ENCODE measurements around the gene FEN1.

The FEN1 gene

DNA sequence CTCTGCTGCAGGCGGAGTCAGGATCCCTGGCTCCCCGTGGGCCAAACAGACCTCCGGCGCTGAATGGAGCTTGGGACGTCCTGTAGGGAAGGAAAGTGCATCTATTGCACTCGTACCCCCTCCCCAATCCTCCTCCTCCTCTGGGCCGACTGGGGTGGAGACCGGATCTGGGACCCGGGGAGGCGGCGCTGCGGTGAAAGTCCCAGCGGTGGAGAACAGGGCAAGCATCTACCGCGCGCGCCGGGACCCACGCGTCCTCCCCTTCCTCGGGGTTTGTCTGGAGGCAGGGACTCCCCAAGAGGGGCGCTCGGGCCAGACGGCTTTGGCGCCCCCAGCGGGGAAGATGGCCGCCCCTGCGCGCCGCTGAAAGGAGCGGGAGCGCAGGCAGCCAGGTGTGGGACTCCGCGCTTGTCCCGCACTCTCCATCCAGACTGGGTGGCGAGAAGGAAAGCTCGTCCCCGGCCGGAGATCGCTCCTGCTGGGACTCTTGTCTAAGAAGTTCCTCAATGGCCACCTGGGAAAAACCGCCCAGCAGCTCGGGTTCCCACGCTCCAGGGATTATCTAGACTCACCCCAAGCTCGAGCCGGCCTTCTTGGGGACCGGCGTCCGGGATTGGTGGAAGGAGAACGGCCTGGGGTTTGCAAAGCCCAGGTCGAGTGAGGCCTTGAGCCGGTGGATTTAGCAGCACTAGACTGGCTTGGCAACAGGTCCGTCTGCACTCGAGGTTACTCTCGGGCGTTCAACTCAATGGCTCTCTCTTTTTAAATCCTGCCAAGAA is 36.1 kb downstream of the FEN1 start:
- peak; percentile 31 for DNase-seq (ENCODE audit: extremely low spot score)
- ChIA-PET CTCF (interaction anchor here (1.0 kb wide), 1 partner anchor 11 kb away, joined by 3 read pairs; no protein-coding TSS in a partner anchor), POLR2A (interaction anchor here (1.1 to 2.1 kb wide), 3 partner anchors 11 to 37 kb away, joined by 5 to 7 read pairs (median 6); no protein-coding TSS in a partner anchor)
- TF ChIP-seq ARNT (IDR thresholded peaks at IDR 0.05) (no peak), NFRKB (IDR thresholded peaks at IDR 0.05) (no peak), FOXM1 (IDR thresholded peaks at IDR 0.05; ENCODE audit: borderline replicate concordance) (no peak), CTBP1 (IDR thresholded peaks at IDR 0.05; ENCODE audit: borderline replicate concordance) (no peak), HDGF (IDR thresholded peaks at IDR 0.05; ENCODE audit: borderline replicate concordance) (no peak), TARDBP (IDR thresholded peaks at IDR 0.05) (no peak), ZNF384 (IDR thresholded peaks at IDR 0.05) (no peak), LEF1 (IDR thresholded peaks at IDR 0.05; ENCODE audit: borderline replicate concordance) (no peak), ELF4 (IDR thresholded peaks at IDR 0.05) (no peak), FOXK2 (IDR thresholded peaks at IDR 0.05) (no peak), L3MBTL2 (conservative IDR thresholded peaks at IDR 0.05) (no peak), BHLHE40 (IDR thresholded peaks at IDR 0.05; ENCODE audit: borderline replicate concordance) (no peak)
- TF ChIP-seq, protein P1, sequence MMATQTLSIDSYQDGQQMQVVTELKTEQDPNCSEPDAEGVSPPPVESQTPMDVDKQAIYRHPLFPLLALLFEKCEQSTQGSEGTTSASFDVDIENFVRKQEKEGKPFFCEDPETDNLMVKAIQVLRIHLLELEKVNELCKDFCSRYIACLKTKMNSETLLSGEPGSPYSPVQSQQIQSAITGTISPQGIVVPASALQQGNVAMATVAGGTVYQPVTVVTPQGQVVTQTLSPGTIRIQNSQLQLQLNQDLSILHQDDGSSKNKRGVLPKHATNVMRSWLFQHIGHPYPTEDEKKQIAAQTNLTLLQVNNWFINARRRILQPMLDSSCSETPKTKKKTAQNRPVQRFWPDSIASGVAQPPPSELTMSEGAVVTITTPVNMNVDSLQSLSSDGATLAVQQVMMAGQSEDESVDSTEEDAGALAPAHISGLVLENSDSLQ (IDR thresholded peaks at IDR 0.05): no peak

DNA sequence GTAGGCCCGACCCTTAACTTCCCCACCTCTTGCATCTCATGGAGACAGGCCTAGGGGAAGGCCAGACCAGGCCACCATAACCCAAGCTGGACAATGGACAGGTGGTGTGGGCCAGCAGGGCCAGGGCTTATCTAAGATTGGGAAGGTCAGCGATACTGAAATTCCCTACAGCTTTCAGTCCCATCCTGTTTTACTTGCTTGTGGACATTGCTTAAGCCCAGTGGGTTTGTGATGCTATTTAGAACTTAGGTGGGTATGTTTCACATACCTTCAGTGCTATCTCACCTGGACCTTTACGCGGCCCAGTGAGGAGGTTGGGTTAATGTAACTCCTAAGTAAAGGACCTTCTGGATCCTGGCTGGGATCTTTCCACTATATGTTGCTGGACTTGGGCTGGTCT is 37.1 kb downstream of the FEN1 start:
- no peak for DNase-seq (ENCODE audit: extremely low spot score)
- no peak for TF ChIP-seq HDGF (IDR thresholded peaks at IDR 0.05; ENCODE audit: borderline replicate concordance)
- TF ChIP-seq CTBP1 (IDR thresholded peaks at IDR 0.05; ENCODE audit: borderline replicate concordance): no peak
- ChIA-PET CTCF (no interaction called here), POLR2A (no interaction called here)

DNA sequence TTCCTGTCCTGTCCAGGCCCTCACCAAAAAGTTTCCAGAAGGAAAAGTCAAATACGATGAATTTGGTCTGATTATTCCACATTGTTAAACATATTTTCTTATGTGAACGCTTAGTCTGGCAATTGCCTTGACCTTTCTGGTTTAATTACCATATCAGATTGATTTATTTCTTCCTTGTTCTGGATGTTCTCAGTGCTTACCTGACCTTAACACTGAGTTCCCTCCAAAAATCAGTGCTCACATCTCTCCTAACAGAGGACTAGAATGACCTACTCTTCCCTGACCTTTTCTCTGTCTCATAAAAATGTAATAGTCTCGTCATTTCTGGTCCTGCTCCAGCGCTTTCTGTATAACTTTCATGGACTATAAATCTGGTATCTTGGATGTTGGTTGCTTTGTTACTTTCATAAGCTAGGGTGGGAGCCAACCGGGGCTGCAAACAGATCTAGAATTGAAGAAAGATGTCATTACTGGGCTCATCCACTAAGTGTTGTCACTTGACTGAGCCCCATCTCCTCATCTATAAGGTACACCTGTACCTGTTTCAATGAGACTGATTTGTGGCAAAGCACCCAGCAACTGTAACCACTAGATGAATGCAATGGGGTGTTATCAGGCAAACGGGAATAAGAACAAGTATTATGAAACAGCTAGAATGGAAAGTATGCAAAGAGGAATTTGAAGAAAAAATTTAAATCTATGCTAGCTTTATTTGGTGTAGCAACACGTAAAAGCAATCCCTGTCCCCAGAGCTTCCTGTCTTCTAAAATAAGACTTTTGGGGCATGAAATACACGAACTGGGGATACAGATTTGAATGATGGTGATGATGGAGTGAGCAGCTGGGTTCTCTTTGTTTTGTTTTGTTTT is 37.8 kb downstream of the FEN1 start:
- ChIA-PET CTCF (no interaction called here), POLR2A (no interaction called here)
- TF ChIP-seq BHLHE40 (IDR thresholded peaks at IDR 0.05; ENCODE audit: borderline replicate concordance) (no peak), ELF4 (IDR thresholded peaks at IDR 0.05) (no peak), FOXM1 (IDR thresholded peaks at IDR 0.05; ENCODE audit: borderline replicate concordance) (no peak), FOXA1 (IDR thresholded peaks at IDR 0.05) (no peak), CTBP1 (IDR thresholded peaks at IDR 0.05; ENCODE audit: borderline replicate concordance) (no peak), NFRKB (IDR thresholded peaks at IDR 0.05) (no peak), TARDBP (IDR thresholded peaks at IDR 0.05) (no peak), LEF1 (IDR thresholded peaks at IDR 0.05; ENCODE audit: borderline replicate concordance) (no peak), HDGF (IDR thresholded peaks at IDR 0.05; ENCODE audit: borderline replicate concordance) (no peak), SUZ12 (IDR thresholded peaks at IDR 0.05) (no peak), ZNF384 (IDR thresholded peaks at IDR 0.05) (no peak), ARNT (IDR thresholded peaks at IDR 0.05) (no peak), FOXK2 (IDR thresholded peaks at IDR 0.05) (no peak), L3MBTL2 (conservative IDR thresholded peaks at IDR 0.05) (no peak), SP1 (IDR thresholded peaks at IDR 0.05) (no peak)
- TF ChIP-seq, protein P1 (IDR thresholded peaks at IDR 0.05): no peak
- no peak for DNase-seq (ENCODE audit: extremely low spot score)

DNA sequence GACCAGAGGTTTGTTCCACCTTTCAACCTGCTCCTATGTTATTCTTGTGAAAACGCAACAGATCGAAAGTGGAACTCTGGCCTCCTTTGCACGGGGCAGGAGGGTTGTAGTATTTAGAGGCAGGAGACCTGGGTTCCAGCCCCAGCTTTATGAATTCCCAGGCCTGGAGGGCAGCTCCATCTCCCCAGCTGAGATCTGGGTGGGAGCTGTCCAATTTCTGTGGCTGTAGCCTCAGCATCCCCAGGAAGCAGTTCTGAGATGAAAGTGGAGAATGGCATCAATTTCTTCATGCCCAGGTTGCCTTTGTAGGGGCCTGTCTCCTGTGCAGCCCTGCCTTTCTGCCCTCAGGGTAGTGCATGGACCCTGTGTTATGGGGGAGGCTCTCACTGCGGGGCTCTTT is 39.5 kb downstream of the FEN1 start:
- TF ChIP-seq, protein P1 (IDR thresholded peaks at IDR 0.05): no peak
- TF ChIP-seq CTBP1 (IDR thresholded peaks at IDR 0.05; ENCODE audit: borderline replicate concordance): no peak
- TF ChIP-seq FOXA1 (IDR thresholded peaks at IDR 0.05): no peak
- TF ChIP-seq HDGF (IDR thresholded peaks at IDR 0.05; ENCODE audit: borderline replicate concordance): no peak
- TF ChIP-seq ZNF384 (IDR thresholded peaks at IDR 0.05): no peak
- TF ChIP-seq FOXM1 (IDR thresholded peaks at IDR 0.05; ENCODE audit: borderline replicate concordance): no peak
- TF ChIP-seq NFRKB (IDR thresholded peaks at IDR 0.05): no peak
- TF ChIP-seq BHLHE40 (IDR thresholded peaks at IDR 0.05; ENCODE audit: borderline replicate concordance): no peak
- no peak for TF ChIP-seq TARDBP (IDR thresholded peaks at IDR 0.05)
- no peak for TF ChIP-seq LEF1 (IDR thresholded peaks at IDR 0.05; ENCODE audit: borderline replicate concordance)
- no peak for TF ChIP-seq ELF4 (IDR thresholded peaks at IDR 0.05)
- TF ChIP-seq ARNT (IDR thresholded peaks at IDR 0.05): no peak
- TF ChIP-seq FOXK2 (IDR thresholded peaks at IDR 0.05): no peak
- no peak for TF ChIP-seq SUZ12 (IDR thresholded peaks at IDR 0.05)
- TF ChIP-seq SP1 (IDR thresholded peaks at IDR 0.05): no peak
- no peak for TF ChIP-seq L3MBTL2 (conservative IDR thresholded peaks at IDR 0.05)
- CTCF ChIA-PET: no interaction called here
- DNase-seq (ENCODE audit: extremely low spot score): no peak
- POLR2A ChIA-PET: no interaction called here

DNA sequence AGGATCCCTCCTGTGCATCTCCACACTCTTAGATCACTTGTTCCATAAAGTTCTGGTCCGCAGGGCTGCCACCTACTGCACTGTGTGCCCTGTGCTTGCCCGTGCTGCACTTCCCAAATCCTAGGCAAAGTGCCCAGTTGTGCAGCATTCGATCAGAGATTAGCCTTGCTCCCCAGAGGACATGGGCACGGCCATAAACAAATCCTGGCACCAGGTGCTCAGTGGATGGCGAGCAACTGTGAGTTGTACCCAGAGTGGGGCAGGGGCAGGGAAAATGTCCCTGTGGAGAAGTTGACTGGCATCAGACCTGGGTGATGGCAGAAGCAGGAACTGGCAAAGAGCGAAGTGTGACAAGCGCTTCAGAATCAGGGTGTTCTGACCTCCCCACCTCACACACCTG is 40.0 kb downstream of the FEN1 start:
- ChIA-PET CTCF (no interaction called here), POLR2A (interaction anchor here (1.6 kb wide), 1 partner anchor 37 kb away, joined by 3 read pairs; no protein-coding TSS in a partner anchor)
- no peak for DNase-seq (ENCODE audit: extremely low spot score)
- TF ChIP-seq NFRKB (IDR thresholded peaks at IDR 0.05): no peak
- no peak for TF ChIP-seq FOXA1 (IDR thresholded peaks at IDR 0.05)
- no peak for TF ChIP-seq SP1 (IDR thresholded peaks at IDR 0.05)
- no peak for TF ChIP-seq ELF4 (IDR thresholded peaks at IDR 0.05)
- TF ChIP-seq ZNF384 (IDR thresholded peaks at IDR 0.05): no peak
- no peak for TF ChIP-seq FOXM1 (IDR thresholded peaks at IDR 0.05; ENCODE audit: borderline replicate concordance)
- no peak for TF ChIP-seq TARDBP (IDR thresholded peaks at IDR 0.05)
- no peak for TF ChIP-seq SUZ12 (IDR thresholded peaks at IDR 0.05)
- TF ChIP-seq LEF1 (IDR thresholded peaks at IDR 0.05; ENCODE audit: borderline replicate concordance): no peak
- TF ChIP-seq BHLHE40 (IDR thresholded peaks at IDR 0.05; ENCODE audit: borderline replicate concordance): no peak
- no peak for TF ChIP-seq L3MBTL2 (conservative IDR thresholded peaks at IDR 0.05)
- no peak for TF ChIP-seq FOXK2 (IDR thresholded peaks at IDR 0.05)
- TF ChIP-seq, protein P1 (IDR thresholded peaks at IDR 0.05): no peak
- no peak for TF ChIP-seq ARNT (IDR thresholded peaks at IDR 0.05)
- no peak for TF ChIP-seq CTBP1 (IDR thresholded peaks at IDR 0.05; ENCODE audit: borderline replicate concordance)
- TF ChIP-seq HDGF (IDR thresholded peaks at IDR 0.05; ENCODE audit: borderline replicate concordance): no peak
